ENCODE measurements around the gene KCP.

DNA sequence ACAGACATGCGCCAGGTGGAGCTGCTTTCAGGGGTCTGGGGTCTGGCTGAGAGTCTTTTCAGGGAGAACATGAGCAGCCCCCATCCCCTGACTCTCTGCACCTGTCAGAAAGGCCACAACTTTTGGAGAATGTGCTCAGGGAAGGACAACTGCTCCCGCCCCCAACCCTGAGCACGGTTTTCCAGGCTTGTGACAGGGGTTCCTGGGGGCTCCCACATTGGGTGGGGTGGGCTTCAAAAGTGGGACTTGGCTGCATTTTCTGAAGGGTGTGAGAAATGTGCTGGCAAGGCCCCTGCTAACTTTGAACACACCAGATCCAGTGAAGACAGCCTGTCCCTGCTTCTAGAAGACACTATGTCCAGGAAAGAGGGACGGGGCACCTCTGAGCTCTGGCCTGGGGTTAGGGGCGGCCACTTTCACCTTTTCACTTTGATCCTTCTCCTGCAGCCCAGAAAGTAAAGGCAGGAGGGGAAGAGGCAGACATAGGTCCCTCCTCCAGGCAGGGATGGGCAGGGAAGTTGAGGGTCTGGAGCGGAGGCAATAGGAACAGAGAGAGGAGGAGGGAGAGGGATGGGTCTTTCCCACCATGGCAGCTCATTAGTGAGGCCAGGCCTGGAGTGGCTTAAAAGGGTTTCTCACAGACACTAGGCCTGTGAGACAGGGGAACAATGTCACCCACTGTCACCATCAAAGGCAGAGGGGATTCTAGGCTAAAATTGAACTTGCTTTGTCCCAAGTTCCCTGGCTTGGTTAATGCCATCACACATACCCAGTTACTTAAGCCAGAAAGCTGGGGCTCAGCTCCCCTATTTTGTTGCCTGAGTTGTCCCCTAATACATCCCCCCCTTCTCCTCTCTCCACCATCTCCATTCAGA lies 1.5 kb downstream of the KCP start:
- no peak for TF ChIP-seq POLR2A (IDR thresholded peaks at IDR 0.05)
- TF ChIP-seq, protein P1, sequence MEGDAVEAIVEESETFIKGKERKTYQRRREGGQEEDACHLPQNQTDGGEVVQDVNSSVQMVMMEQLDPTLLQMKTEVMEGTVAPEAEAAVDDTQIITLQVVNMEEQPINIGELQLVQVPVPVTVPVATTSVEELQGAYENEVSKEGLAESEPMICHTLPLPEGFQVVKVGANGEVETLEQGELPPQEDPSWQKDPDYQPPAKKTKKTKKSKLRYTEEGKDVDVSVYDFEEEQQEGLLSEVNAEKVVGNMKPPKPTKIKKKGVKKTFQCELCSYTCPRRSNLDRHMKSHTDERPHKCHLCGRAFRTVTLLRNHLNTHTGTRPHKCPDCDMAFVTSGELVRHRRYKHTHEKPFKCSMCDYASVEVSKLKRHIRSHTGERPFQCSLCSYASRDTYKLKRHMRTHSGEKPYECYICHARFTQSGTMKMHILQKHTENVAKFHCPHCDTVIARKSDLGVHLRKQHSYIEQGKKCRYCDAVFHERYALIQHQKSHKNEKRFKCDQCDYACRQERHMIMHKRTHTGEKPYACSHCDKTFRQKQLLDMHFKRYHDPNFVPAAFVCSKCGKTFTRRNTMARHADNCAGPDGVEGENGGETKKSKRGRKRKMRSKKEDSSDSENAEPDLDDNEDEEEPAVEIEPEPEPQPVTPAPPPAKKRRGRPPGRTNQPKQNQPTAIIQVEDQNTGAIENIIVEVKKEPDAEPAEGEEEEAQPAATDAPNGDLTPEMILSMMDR (IDR thresholded peaks at IDR 0.05): no peak
